HG03060 (cell line): Measurements from ENCODE around the gene PDGFC.

Source experiments
- ATAC-seq: cut with Tn5 transposase; IDR thresholded peaks from one replicate; pipeline ENCODE4 v1.9.1; 2021; ENCODE audit warnings: low read depth, moderate number of reproducible peaks; ENCODE audit not compliant: unreplicated experiment

The PDGFC gene

GRCh38 chr4:156971676-156972378 lies at the start of gene PDGFC:
Gene PDGFC, minus strand, starts transcription at chr4:156971799. Its CDS starts 896 bp downstream, at chr4:156970903.
- ATAC-seq = no peak

GRCh38 chr4:157020882-157021281 lies 49.3 kb upstream of the PDGFC start:
- no peak for ATAC-seq

GRCh38 chr4:157018920-157019490 lies 47.4 kb upstream of the PDGFC start:
- ATAC-seq = no peak

GRCh38 chr4:157014621-157015591 lies 43.3 kb upstream of the PDGFC start:
- no peak for ATAC-seq

GRCh38 chr4:157013656-157014055 lies 42.1 kb upstream of the PDGFC start:
- no peak for ATAC-seq

- ATAC-seq = no peak
These were observed 41.2 kb upstream of the PDGFC start for GRCh38 chr4:157012781-157013180.

- no peak for ATAC-seq
These were observed 40.7 kb upstream of the PDGFC start for GRCh38 chr4:157012296-157012695.

- ATAC-seq = no peak
These were observed 39.0 kb upstream of the PDGFC start for GRCh38 chr4:157010630-157011029.

GRCh38 chr4:157005831-157006230 lies 34.2 kb upstream of the PDGFC start:
- no peak for ATAC-seq

- no peak for ATAC-seq
These were observed 33.6 kb upstream of the PDGFC start for GRCh38 chr4:157005193-157005592.

- no peak for ATAC-seq
These were observed 32.9 kb upstream of the PDGFC start for GRCh38 chr4:157004279-157005161.

GRCh38 chr4:156999175-156999517 lies 27.5 kb upstream of the PDGFC start:
- ATAC-seq = no peak

GRCh38 chr4:156998500-156999174 lies 27.0 kb upstream of the PDGFC start:
- ATAC-seq = no peak

GRCh38 chr4:156992943-156993342 lies 21.3 kb upstream of the PDGFC start:
- ATAC-seq = no peak

GRCh38 chr4:156991161-156991560 lies 19.6 kb upstream of the PDGFC start:
- no peak for ATAC-seq

- ATAC-seq = no peak
These were observed 11.8 kb upstream of the PDGFC start for GRCh38 chr4:156983366-156983765.

- ATAC-seq = no peak
These were observed 9.7 kb upstream of the PDGFC start for GRCh38 chr4:156981262-156981769.

GRCh38 chr4:156977435-156978160 lies 6.0 kb upstream of the PDGFC start:
- ATAC-seq = no peak

- ATAC-seq = no peak
These were observed 4.5 kb upstream of the PDGFC start for GRCh38 chr4:156976147-156976546.
